ENCODE measurements around the gene TRAF3IP3.

Gene TRAF3IP3

DNA sequence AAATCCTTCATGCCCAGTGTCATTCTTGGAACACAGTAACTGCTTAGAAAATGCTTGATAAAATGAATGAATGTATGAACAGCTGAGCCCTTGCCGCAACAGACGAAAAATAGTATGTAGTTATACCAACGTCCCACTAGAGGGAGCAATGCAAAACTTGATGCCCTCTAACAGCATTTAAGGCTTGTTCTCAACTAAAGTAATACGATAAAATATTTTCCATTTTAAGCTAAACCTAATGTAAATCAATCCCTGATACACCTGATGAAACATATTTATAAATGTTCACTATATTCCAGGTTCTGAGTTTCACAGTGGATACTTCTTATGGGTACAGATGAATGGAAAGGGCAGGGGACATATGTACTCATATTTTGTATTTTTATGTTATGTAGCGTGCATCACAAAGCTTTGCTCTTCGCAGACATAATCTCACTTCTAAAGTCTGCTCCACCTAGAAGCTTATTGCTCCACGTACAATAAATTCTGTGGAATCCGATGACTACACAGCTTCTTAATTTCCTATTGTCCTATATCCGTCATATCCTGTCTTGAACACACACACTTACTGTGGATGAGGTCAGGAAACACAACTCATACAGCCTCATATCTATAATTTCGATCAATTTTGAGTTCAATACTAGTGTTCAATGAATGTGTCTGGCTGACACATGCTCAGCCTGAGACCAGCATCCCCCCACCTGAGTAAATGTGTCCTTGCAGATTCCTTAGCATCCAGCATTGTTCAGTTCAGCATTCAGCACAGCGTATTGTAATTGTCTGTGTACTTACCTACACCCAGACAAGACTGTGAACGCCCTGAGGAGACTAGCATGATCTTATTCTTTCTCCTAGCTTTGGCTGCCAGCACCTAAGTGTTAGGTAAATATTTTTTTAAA, 67.5 kb downstream of the TRAF3IP3 start:
- Histone ChIP-seq H3K27me3 (ENCODE audit: control insufficient read depth, insufficient read depth, low read length) (no peaks in the 10 kb centered on the region), H3K9me3 (ENCODE audit: control insufficient read depth, insufficient read depth, low read length) (no peaks in the 10 kb centered on the region), H3K27ac (ENCODE audit: low read length) (no peak overlapping the region), H3K36me3 (ENCODE audit: control insufficient read depth, insufficient read depth, low read length) (no peaks in the 10 kb centered on the region), H3K4me3 (ENCODE audit: low read length) (no peak overlapping the region), H3K4me1 (ENCODE audit: control insufficient read depth, insufficient read depth, low read length) (no peaks in the 10 kb centered on the region)
- no peak for DNase-seq (ENCODE audit: low read depth, low spot score)
- WGBS (ENCODE audit: insufficient coverage, insufficient read length), result no CpG with 5 or more reads among the region's 12 CpGs

DNA sequence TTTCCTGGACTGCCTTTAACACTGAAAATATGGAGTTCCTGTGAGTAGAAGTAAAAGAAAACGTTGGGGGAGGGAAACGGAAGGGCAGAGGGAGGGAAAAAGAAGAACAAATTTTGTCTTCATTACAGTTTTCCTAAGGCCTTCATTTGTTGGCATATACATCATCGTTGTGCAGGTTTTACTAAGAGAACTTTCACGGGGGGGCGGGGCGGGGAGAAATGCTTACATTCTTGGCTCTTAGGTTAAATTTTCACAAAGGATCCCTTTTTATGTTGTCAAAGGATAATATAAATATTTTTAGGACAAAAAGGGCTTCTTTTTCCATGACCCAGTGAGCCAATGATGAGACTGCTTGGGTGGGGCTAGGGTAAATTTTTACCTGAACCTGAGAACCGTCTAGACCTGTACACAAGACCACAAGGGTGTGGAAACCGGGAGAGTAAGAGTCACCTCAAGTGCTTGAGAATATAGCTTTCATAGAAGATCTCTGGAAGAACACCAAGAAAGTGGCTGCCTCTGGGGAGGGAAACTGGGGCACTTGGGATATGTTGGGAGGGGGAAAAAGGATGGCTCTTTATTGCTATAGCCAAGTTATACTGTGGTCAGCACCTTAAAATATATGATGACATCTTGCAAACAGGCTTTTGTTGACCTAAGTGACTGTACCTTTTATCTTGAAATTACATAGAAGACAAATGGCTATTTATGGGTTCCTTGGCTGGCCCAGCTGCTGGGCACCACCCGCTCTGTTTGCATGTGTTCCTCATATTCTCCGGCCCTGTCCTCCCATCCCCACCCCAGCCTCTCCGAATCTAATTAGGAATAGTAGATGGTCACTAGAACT, 70.0 kb downstream of the TRAF3IP3 start:
- Histone ChIP-seq H3K9me3 (ENCODE audit: control insufficient read depth, insufficient read depth, low read length) (no peaks in the 10 kb centered on the region), H3K36me3 (ENCODE audit: control insufficient read depth, insufficient read depth, low read length) (no peaks in the 10 kb centered on the region), H3K27ac (ENCODE audit: low read length) (no peak overlapping the region), H3K4me3 (ENCODE audit: low read length) (no peak overlapping the region), H3K4me1 (ENCODE audit: control insufficient read depth, insufficient read depth, low read length) (no peaks in the 10 kb centered on the region), H3K27me3 (ENCODE audit: control insufficient read depth, insufficient read depth, low read length) (no peaks in the 10 kb centered on the region)
- no peak for DNase-seq (ENCODE audit: low read depth, low spot score)
- no CpG with 5 or more reads among the region's 11 CpGs for WGBS (ENCODE audit: insufficient coverage, insufficient read length)

DNA sequence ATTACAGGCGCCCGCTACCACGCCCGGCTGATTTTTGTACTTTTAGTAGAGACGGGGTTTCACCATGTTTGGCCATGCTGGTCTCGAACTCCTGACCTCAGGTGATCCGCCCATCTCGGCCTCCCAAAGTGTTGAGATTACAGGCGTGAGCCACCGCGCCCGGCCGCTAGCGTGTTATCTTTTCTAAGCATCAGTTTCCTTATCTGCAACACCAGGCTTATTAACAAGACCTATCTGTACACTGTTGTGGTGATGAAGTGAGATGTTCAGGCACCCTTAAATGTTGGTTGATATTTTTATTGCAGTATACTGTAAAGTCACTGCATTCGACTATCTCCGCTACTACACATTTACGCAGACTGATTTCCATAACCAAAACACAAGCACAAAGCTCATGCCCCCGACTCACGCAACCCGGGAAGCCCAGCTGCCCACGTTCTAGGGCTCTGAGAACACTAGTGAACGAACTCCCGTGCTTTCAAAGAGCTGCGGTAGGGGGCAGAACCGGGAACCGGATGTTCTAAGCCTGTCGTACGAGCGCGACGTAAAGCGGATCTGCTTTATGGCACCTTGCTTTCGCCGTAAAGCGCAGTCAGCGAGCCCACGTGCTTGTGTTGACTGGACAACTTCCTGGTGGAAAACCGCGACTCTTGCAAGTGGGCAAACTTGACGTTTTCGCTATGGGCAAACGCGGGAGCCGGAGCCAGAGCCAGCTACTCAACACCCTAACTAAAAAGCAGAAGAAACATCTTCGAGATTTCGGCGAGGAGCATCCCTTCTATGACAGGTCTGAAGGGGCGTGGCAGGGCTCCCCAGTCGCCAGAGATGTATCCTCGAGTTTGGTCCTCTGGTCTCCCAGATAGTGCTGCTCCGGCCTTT, 71.8 kb downstream of the TRAF3IP3 start, which contains the start of gene UTP25:
UTP25 (plus strand) TSS at position 589 of the 879 bp plus-strand sequence; CDS start at position 681, 92 bp downstream.
- DNase-seq (ENCODE audit: low read depth, low spot score), result peak; percentile 98
- Histone ChIP-seq H3K9me3 (ENCODE audit: control insufficient read depth, insufficient read depth, low read length) (no peaks in the 10 kb centered on the region), H3K4me3 (ENCODE audit: low read length) (peak within 1 kb of the TSS; percentile 81; the same call in 1 of the 2 replicates), H3K27me3 (ENCODE audit: control insufficient read depth, insufficient read depth, low read length) (no peaks in the 10 kb centered on the region), H3K4me1 (ENCODE audit: control insufficient read depth, insufficient read depth, low read length) (no peaks in the 10 kb centered on the region), H3K27ac (ENCODE audit: low read length) (no peak within 1 kb of the TSS), H3K36me3 (ENCODE audit: control insufficient read depth, insufficient read depth, low read length) (no peaks in the 10 kb centered on the region)
- no CpG with 5 or more reads among the region's 51 CpGs for WGBS (ENCODE audit: insufficient coverage, insufficient read length)

DNA sequence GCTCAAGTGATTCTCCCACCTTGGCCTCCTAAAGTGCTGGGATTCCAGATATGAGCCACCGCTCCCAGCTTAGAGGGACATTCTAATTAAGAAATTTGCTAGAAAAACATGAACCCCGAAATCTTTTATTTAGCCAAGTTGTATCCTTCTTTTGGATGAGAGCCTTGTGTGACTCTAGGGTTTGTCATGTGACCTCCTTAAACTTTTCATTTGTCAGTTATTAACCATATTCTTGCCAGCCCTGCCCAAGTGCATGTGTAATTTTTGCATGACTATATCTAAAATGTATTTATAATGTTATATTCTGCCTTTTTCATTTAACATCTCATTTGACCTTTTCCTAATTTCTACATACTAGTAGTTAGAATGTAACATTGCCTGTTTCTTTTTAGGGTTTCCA, 73.9 kb downstream of the TRAF3IP3 start:
- no CpG with 5 or more reads among the region's 2 CpGs for WGBS (ENCODE audit: insufficient coverage, insufficient read length)
- H3K4me1 ChIP-seq (ENCODE audit: control insufficient read depth, insufficient read depth, low read length), result no peaks in the 10 kb centered on the region
- H3K27ac ChIP-seq (ENCODE audit: low read length), result no peak overlapping the region
- no peaks in the 10 kb centered on the region; the same call in 1 of the 2 replicates for H3K36me3 ChIP-seq (ENCODE audit: control insufficient read depth, insufficient read depth, low read length)
- no peak for DNase-seq (ENCODE audit: low read depth, low spot score)
- H3K27me3 ChIP-seq (ENCODE audit: control insufficient read depth, insufficient read depth, low read length), result no peaks in the 10 kb centered on the region
- H3K9me3 ChIP-seq (ENCODE audit: control insufficient read depth, insufficient read depth, low read length), result no peaks in the 10 kb centered on the region
- no peak overlapping the region for H3K4me3 ChIP-seq (ENCODE audit: low read length)

DNA sequence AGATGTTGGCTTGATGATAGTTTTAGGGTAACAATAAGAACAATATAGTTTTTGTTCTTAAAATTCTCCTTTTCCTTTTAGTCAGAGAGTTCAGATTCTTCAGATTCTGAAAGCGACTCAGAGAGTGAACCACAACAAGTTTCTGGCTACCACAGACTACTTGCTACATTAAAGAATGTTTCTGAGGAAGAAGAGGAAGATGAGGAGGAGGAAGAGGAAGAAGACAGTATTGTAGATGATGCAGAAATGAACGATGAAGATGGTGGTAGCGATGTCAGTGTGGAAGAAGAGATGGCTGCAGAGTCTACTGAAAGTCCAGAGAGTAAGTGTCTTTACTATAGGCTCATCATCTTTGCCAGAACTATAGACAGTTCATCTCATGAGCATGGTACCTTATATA, 74.9 kb downstream of the TRAF3IP3 start:
- DNase-seq (ENCODE audit: low read depth, low spot score), result no peak
- WGBS (ENCODE audit: insufficient coverage, insufficient read length), result 100% methylated on average over 2 of the region's 3 CpGs
- Histone ChIP-seq H3K36me3 (ENCODE audit: control insufficient read depth, insufficient read depth, low read length) (no peaks in the 10 kb centered on the region; the same call in 1 of the 2 replicates), H3K27me3 (ENCODE audit: control insufficient read depth, insufficient read depth, low read length) (no peaks in the 10 kb centered on the region), H3K9me3 (ENCODE audit: control insufficient read depth, insufficient read depth, low read length) (no peaks in the 10 kb centered on the region), H3K27ac (ENCODE audit: low read length) (no peak overlapping the region), H3K4me3 (ENCODE audit: low read length) (no peak overlapping the region), H3K4me1 (ENCODE audit: control insufficient read depth, insufficient read depth, low read length) (no peaks in the 10 kb centered on the region)

DNA sequence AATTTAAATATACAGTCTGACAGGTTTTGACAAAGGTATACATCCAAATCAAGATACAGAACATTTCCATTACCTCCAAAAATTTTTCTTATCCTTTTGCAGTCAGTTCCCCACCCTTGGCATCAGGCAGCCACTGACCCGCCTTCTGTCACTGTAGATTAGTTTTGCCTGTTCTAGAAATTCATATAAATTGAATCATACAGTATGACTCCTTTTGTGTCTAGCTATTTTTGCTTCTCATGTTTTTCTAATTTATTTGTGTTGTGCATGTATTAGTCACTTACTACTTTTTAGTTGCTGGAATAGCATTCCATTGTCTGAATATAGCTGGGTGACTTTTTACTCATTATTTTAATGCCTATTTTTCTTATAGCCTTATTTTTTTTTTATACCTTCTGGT, 75.8 kb downstream of the TRAF3IP3 start:
- no peak for DNase-seq (ENCODE audit: low read depth, low spot score)
- Histone ChIP-seq H3K9me3 (ENCODE audit: control insufficient read depth, insufficient read depth, low read length) (no peaks in the 10 kb centered on the region), H3K4me3 (ENCODE audit: low read length) (no peak overlapping the region), H3K27ac (ENCODE audit: low read length) (no peak overlapping the region), H3K36me3 (ENCODE audit: control insufficient read depth, insufficient read depth, low read length) (no peaks in the 10 kb centered on the region; the same call in 1 of the 2 replicates), H3K27me3 (ENCODE audit: control insufficient read depth, insufficient read depth, low read length) (no peaks in the 10 kb centered on the region), H3K4me1 (ENCODE audit: control insufficient read depth, insufficient read depth, low read length) (no peaks in the 10 kb centered on the region)
- no CpG with 5 or more reads among the region's 1 CpG for WGBS (ENCODE audit: insufficient coverage, insufficient read length)
